Measurements from ENCODE around the gene ZNF865.
A peak's percentile ranks its signal among the peaks of the same experiment; 100 is the strongest.

Gene ZNF865

GRCh38 chr19:55605207-55605636 is 225 bp upstream of the ZNF865 start:
- peak; percentile 97 to 98 for DNase-seq (ENCODE audit: low read depth in 2 of 2)

- no peak for DNase-seq (ENCODE audit: low read depth in 2 of 2)
These were observed 982 bp downstream of the ZNF865 start for GRCh38 chr19:55606471-55606787.

GRCh38 chr19:55606817-55607216 is 1.4 kb downstream of the ZNF865 start:
- no peak for DNase-seq (ENCODE audit: low read depth in 2 of 2)

GRCh38 chr19:55609326-55609725 is 3.9 kb downstream of the ZNF865 start:
- no peak for DNase-seq (ENCODE audit: low read depth in 2 of 2)

GRCh38 chr19:55611300-55611982 is 6.0 kb downstream of the ZNF865 start:
- no peak for DNase-seq (ENCODE audit: low read depth in 2 of 2)

GRCh38 chr19:55611983-55612645 is 6.7 kb downstream of the ZNF865 start:
- DNase-seq (ENCODE audit: low read depth in 2 of 2): no peak

- no peak for DNase-seq (ENCODE audit: low read depth in 2 of 2)
These were observed 7.9 kb downstream of the ZNF865 start for GRCh38 chr19:55613396-55613795.

GRCh38 chr19:55613930-55614710 is 8.7 kb downstream of the ZNF865 start:
- DNase-seq (ENCODE audit: low read depth in 2 of 2): no peak

GRCh38 chr19:55614711-55615542 is 9.5 kb downstream of the ZNF865 start:
- no peak for DNase-seq (ENCODE audit: low read depth in 2 of 2)

- no peak for DNase-seq (ENCODE audit: low read depth in 2 of 2)
These were observed 10.3 kb downstream of the ZNF865 start for GRCh38 chr19:55615543-55616394.

- DNase-seq (ENCODE audit: low read depth in 2 of 2): no peak
These were observed 11.0 kb downstream of the ZNF865 start for GRCh38 chr19:55616395-55616875.

- DNase-seq (ENCODE audit: low read depth in 2 of 2): no peak
These were observed 12.0 kb downstream of the ZNF865 start for GRCh38 chr19:55617426-55617825.

GRCh38 chr19:55618426-55618825 is 13.0 kb downstream of the ZNF865 start:
- DNase-seq (ENCODE audit: low read depth in 2 of 2): no peak

- no peak for DNase-seq (ENCODE audit: low read depth in 2 of 2)
These were observed 13.8 kb downstream of the ZNF865 start for GRCh38 chr19:55619286-55619685.

- no peak for DNase-seq (ENCODE audit: low read depth in 2 of 2)
These were observed 15.2 kb downstream of the ZNF865 start for GRCh38 chr19:55620410-55621204.

- DNase-seq (ENCODE audit: low read depth in 2 of 2): no peak
These were observed 15.8 kb downstream of the ZNF865 start for GRCh38 chr19:55621205-55621672.

- DNase-seq (ENCODE audit: low read depth in 2 of 2): no peak
These were observed 16.3 kb downstream of the ZNF865 start for GRCh38 chr19:55621673-55622231.

GRCh38 chr19:55622242-55622969 is 17.0 kb downstream of the ZNF865 start:
- DNase-seq (ENCODE audit: low read depth in 2 of 2): no peak

GRCh38 chr19:55623130-55623529 is 17.7 kb downstream of the ZNF865 start:
- no peak for DNase-seq (ENCODE audit: low read depth in 2 of 2)

All from activated CD8-positive, alpha-beta memory T cell treated with anti-CD3 and anti-CD28 coated beads for 4 hours (primary cell).